Measurements from ENCODE around the gene FHIT.

- TF ChIP-seq POLR2A (IDR thresholded peaks at IDR 0.05) (no peak), CTCF (IDR thresholded peaks at IDR 0.05) (no peak), EP300 (IDR thresholded peaks at IDR 0.05) (no peak)
Observed at GRCh38 chr3:60192297-60193114, 1058.7 kb downstream of the FHIT start.

All from ovary (tissue), 3 donors.